ENCODE data around the gene SETDB1.
"Not testable (repeated sequence)": the region's sequence is repeated elsewhere in the genome, so short reads cannot be mapped to it uniquely, and the experiment has no call there.

The SETDB1 gene

GRCh38 chr1:150926097-150926741, at the start of gene SETDB1:
SETDB1 (plus strand) TSS chr1:150926363; CDS start chr1:150927715, 1,352 bp downstream.
- DNase-seq (ENCODE audit: low read depth in 3 of 3) = peak; percentile 90 to 92 (median 92)

GRCh38 chr1:150878931-150879330, 47.2 kb upstream of the SETDB1 start:
- DNase-seq (ENCODE audit: low read depth in 3 of 3) = not testable (repeated sequence)

- no peak for DNase-seq (ENCODE audit: low read depth in 3 of 3)
Observed at GRCh38 chr1:150881331-150882070, 44.7 kb upstream of the SETDB1 start.

GRCh38 chr1:150883121-150883520, 43.0 kb upstream of the SETDB1 start:
- DNase-seq (ENCODE audit: low read depth in 3 of 3) = not testable (repeated sequence)

GRCh38 chr1:150887018-150887417, 39.1 kb upstream of the SETDB1 start, which contains the start of gene CTXND2:
CTXND2 (plus strand) TSS chr1:150887136; CDS start chr1:150912315, 25,179 bp downstream.
- DNase-seq (ENCODE audit: low read depth in 3 of 3) = no peak

GRCh38 chr1:150888727-150889126, 37.4 kb upstream of the SETDB1 start:
- no peak for DNase-seq (ENCODE audit: low read depth in 3 of 3)

GRCh38 chr1:150890033-150890416, 36.1 kb upstream of the SETDB1 start:
- no peak for DNase-seq (ENCODE audit: low read depth in 3 of 3)

- DNase-seq (ENCODE audit: low read depth in 3 of 3) = no peak
Observed at GRCh38 chr1:150893336-150893913, 32.7 kb upstream of the SETDB1 start.

- no peak for DNase-seq (ENCODE audit: low read depth in 3 of 3)
Observed at GRCh38 chr1:150895618-150896017, 30.5 kb upstream of the SETDB1 start.

- DNase-seq (ENCODE audit: low read depth in 3 of 3) = not testable (repeated sequence)
Observed at GRCh38 chr1:150899795-150900194, 26.4 kb upstream of the SETDB1 start.

GRCh38 chr1:150902346-150902745, 23.8 kb upstream of the SETDB1 start:
- DNase-seq (ENCODE audit: low read depth in 3 of 3) = no peak

GRCh38 chr1:150902751-150903150, 23.4 kb upstream of the SETDB1 start:
- no peak for DNase-seq (ENCODE audit: low read depth in 3 of 3)

GRCh38 chr1:150905301-150905700, 20.9 kb upstream of the SETDB1 start:
- no peak for DNase-seq (ENCODE audit: low read depth in 3 of 3)

GRCh38 chr1:150906329-150906728, 19.8 kb upstream of the SETDB1 start:
- no peak for DNase-seq (ENCODE audit: low read depth in 3 of 3)

- DNase-seq (ENCODE audit: low read depth in 3 of 3) = no peak
Observed at GRCh38 chr1:150906813-150907212, 19.4 kb upstream of the SETDB1 start.

- DNase-seq (ENCODE audit: low read depth in 3 of 3) = no peak
Observed at GRCh38 chr1:150909585-150910180, 16.5 kb upstream of the SETDB1 start.

GRCh38 chr1:150912623-150913022, 13.5 kb upstream of the SETDB1 start:
- DNase-seq (ENCODE audit: low read depth in 3 of 3) = no peak

- DNase-seq (ENCODE audit: low read depth in 3 of 3) = no peak
Observed at GRCh38 chr1:150917387-150917786, 8.8 kb upstream of the SETDB1 start.

- DNase-seq (ENCODE audit: low read depth in 3 of 3) = peak; percentile 68 to 80 (median 68)
Observed at GRCh38 chr1:150922519-150922975, 3.6 kb upstream of the SETDB1 start.

- no peak for DNase-seq (ENCODE audit: low read depth in 3 of 3)
Observed at GRCh38 chr1:150925080-150925479, 1.1 kb upstream of the SETDB1 start.

GRCh38 chr1:150927624-150928023, 1.5 kb downstream of the SETDB1 start:
- DNase-seq (ENCODE audit: low read depth in 3 of 3) = no peak

- DNase-seq (ENCODE audit: low read depth in 3 of 3) = no peak
Observed at GRCh38 chr1:150928286-150928685, 2.1 kb downstream of the SETDB1 start.

Data from stimulated activated CD4-positive, alpha-beta T cell treated with anti-CD3 and anti-CD28 coated beads, TNF-alpha, amount 100 ng/mL, for 48 hours (primary cell).